Liver (tissue), 9 donors: ENCODE data around the gene AHRR. TPM values are rescaled to one million over a fixed set of nuclear protein-coding genes. Genes with fewer than 3 reads are reported as not detected.
"Not testable (repeated sequence)": the region's sequence is repeated elsewhere in the genome, so short reads cannot be mapped to it uniquely, and the experiment has no call there.

ENCODE experiments used
- DNase-seq: peaks from one replicate; pipeline ENCODE4 v3.0.0-alpha.2; 2017; ENCODE audit warnings: low spot score
- H3K27ac ChIP-seq, 2 donors: one replicate each; pipeline ENCODE4 v1.7.0; 2013; ENCODE audit warnings: inconsistent platforms in 2 of 2, low read length in 2 of 2, control low read depth in 1 of 2, low read depth in 1 of 2, mild to moderate bottlenecking in 1 of 2
- H3K27me3 ChIP-seq, 4 donors: one replicate each; pipeline versions ENCODE4 v1.6.1 to v1.7.0; 2013; ENCODE audit warnings: low read length in 3 of 4, inconsistent platforms in 1 of 4, mild to moderate bottlenecking in 1 of 4, moderate library complexity in 1 of 4; ENCODE audit not compliant: control insufficient read depth in 4 of 4, insufficient read depth in 4 of 4
- H3K36me3 ChIP-seq, 4 donors: one replicate each; pipeline versions ENCODE4 v1.6.1 to v1.7.0; 2013; ENCODE audit warnings: low read length in 3 of 4, mild to moderate bottlenecking in 3 of 4, low read depth in 1 of 4, moderate library complexity in 1 of 4; ENCODE audit not compliant: control insufficient read depth in 4 of 4, insufficient read depth in 3 of 4
- H3K4me1 ChIP-seq, 4 donors: one replicate each; pipeline versions ENCODE4 v1.6.1 to v1.7.0; 2013; ENCODE audit warnings: low read length in 3 of 4, mild to moderate bottlenecking in 3 of 4, moderate library complexity in 1 of 4; ENCODE audit not compliant: control insufficient read depth in 4 of 4, insufficient read depth in 4 of 4
- H3K4me3 ChIP-seq, 3 donors: one replicate each; pipeline versions ENCODE4 v1.6.1 to v1.7.0; 2013; ENCODE audit warnings: low read length in 3 of 3, control low read depth in 1 of 3, low read depth in 1 of 3, mild to moderate bottlenecking in 1 of 3
- H3K9ac ChIP-seq, 2 donors: one replicate each; pipeline ENCODE4 v1.7.0; 2013; ENCODE audit warnings: low read length in 2 of 2, mild to moderate bottlenecking in 2 of 2, moderate library complexity in 2 of 2, control low read depth in 1 of 2, low read depth in 1 of 2
- H3K9me3 ChIP-seq, 4 donors: one replicate each; pipeline versions ENCODE4 v1.6.1 to v1.7.0; 2013; ENCODE audit warnings: low read length in 3 of 4; ENCODE audit not compliant: control insufficient read depth in 4 of 4
- FOXA1 ChIP-seq: IDR thresholded peaks from 2 replicates; pipeline ENCODE4 v1.6.1; 2016; ENCODE audit warnings: antibody characterized with exemption
- FOXA2 ChIP-seq: IDR thresholded peaks from 2 replicates; pipeline ENCODE4 v1.6.1; 2016; ENCODE audit warnings: antibody characterized with exemption
- RAD21 ChIP-seq, 2 donors: IDR thresholded peaks; 2 replicates each; pipeline ENCODE4 v1.6.1; 2016; ENCODE audit warnings: antibody characterized with exemption in 2 of 2, mild to moderate bottlenecking in 2 of 2
- WGBS: extraction: QIAGEN DNeasy Blood & Tissue Kit; methylation state at CpG from one replicate; pipeline ENCODE4 v1.1.7; 2013; 5-methylcytosine and 5-hydroxymethylcytosine counted together
- polyA plus RNA-seq, 2 donors: library from polyadenylated mRNA; stranded (reverse) in 1 of 2; unstranded in 1 of 2; fragments of 200-250 nt in 1 of 2; fragments of >200 nt in 1 of 2; fragmentation: Nextera tagmentation in 1 of 2; extraction: Ambion mirVana in 1 of 2; gene quantifications; one replicate each; pipeline versions ENCODE4 v1.2.1 to v1.2.3, GENCODE V29; 2013 to 2015
- total RNA-seq, 2 donors: library from RNA; depleted of rRNA; stranded (reverse); fragments of >200 nt; gene quantifications; one replicate each; pipeline ENCODE4 v1.2.3, GENCODE V29; 2014
- TF ChIP-seq, protein P1 (sequence below): IDR thresholded peaks from 2 replicates; pipeline ENCODE4 v1.6.1; 2016; ENCODE audit warnings: antibody characterized with exemption
- TF ChIP-seq, protein P2 (sequence below): fragments of 150-350 bp; IDR thresholded peaks from 2 replicates; pipeline ENCODE4 v1.5.1; 2017; ENCODE audit warnings: improper control_type of control experiment, low read depth, low read length; ENCODE audit not compliant: missing input control
- donor health status: healthy.
- donor health status: healthy.
- donor health status: healthy.
- donor health status: healthy.
- donor health status: healthy.

AHRR gene
- total and polyA plus RNA-seq, 4 donors: 0.15 to 0.47 (median 0.24) TPM

DNA sequence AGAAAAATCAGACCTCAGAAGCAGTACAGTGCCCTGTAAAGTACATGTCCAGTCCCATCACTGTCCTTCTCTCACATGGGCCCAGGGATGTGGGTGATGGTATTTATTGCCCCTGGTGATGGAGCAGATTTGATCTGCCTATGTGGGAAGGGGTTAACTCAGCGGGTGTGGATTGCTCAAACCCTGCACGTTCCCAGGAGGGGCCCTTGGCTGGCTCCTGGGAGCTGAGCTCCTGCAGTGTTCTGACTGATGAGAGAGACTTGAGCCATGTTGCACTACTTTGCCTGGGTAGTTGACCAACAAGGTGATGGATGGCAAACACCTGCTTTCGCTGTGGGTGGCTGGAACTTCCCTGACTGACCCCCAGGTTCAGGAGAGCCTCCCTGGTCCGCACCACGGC, 21.6 kb upstream of the AHRR start:
- WGBS: 77% methylated on average over 5 of the region's 5 CpGs
- H3K36me3 ChIP-seq, DNase-seq, H3K9me3 ChIP-seq, H3K9ac ChIP-seq, H3K27ac ChIP-seq, H3K4me3 ChIP-seq, H3K27me3 ChIP-seq, H3K4me1 ChIP-seq: not testable (repeated sequence)

DNA sequence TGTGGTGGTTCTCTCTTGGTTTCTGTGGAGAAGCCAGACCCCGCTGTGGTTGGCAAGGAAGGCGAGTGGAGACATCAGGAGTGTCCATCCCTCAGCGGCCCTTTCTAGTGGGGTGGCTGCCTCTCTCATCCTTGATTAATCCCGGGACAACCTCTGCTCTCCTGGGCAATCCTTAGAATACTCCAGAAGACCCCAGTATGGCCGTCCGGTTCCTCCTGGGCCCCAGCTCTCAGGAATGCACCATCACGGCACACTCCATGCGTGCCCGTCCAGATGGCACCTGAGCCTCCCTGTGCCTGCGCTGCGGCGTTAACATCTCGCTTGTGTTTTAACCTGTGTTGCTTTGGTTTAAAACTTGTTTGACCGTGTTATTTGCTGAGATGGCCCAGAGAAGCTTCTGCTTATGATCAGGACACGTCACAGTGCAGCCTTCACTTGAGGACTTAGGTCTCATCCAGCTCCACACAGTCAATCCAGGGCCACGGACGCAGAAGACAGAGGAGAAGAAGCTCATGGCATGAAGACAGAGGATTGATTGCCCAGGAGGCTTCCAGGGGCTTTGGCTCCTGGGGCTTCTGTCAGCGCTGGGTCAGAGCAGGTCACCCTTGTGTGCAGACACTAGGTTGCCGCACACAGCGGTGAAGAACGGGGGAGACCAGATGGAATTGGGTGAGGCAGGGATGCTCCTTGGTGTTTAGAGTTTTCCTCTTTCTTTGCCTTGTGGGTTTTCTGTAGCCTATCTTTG, 20.7 kb upstream of the AHRR start:
- DNase-seq: not testable (repeated sequence)
- 95% methylated on average over 21 of the region's 21 CpGs for WGBS

DNA sequence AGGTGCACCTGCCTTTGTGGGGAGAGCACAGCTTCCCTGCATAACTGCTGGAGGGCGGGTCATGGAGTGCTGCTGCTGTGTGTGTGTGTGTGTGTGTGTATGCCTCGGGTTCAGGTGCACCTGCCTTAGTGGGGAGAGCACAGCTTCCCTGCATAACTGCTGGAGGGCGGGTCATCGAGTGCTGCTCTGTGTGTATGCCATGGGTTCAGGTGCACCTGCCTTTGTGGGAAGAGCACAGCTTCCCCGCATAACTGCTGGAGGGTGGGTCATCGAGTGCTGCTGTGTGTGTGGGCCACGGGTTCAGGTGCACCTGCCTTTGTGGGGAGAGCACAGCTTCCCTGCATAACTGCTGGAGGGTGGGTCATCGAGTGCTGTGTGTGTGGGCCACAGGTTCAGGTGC, 19.1 kb upstream of the AHRR start:
- not testable (repeated sequence) for H3K27me3 ChIP-seq, DNase-seq, H3K9ac ChIP-seq, H3K27ac ChIP-seq, H3K4me1 ChIP-seq, H3K4me3 ChIP-seq, H3K9me3 ChIP-seq
- 86% methylated on average over 8 of the region's 8 CpGs for WGBS
- H3K36me3 ChIP-seq: peaks cover 1 to 13% (median 6%) of the 10 kb centered on the region in 4 donors

More for the DNA sequence above, 20.7 kb upstream of the AHRR start:
- not testable (repeated sequence) for H3K9ac ChIP-seq, H3K27me3 ChIP-seq, H3K9me3 ChIP-seq, H3K4me1 ChIP-seq, H3K4me3 ChIP-seq, H3K36me3 ChIP-seq, H3K27ac ChIP-seq

DNA sequence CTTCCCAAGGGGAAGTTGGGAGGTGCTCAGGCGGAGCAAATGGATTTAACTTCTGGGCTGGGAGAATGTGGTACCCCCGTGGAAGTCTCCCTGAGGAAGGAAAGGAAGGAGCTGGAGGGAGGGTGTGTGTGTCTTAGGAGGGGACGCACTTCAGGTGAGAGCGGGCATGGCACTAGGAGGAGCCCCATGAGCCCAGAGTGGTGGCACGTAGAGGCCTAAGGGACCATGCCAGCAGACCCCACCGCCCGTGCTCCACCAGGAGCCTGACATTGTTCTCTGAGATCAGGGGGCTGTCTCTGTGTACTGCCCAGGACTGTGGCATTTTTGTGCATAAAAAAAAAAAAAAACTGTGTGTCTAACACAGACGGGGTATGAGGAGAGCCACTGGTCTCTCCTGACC, 18.5 kb upstream of the AHRR start:
- Histone ChIP-seq H3K4me3 (no peak overlapping the region), H3K36me3 (peaks cover 5 to 19% (median 8%) of the 10 kb centered on the region in 4 donors), H3K9me3 (no peaks in the 10 kb centered on the region), H3K27me3 (no peaks in the 10 kb centered on the region), H3K9ac (no peak overlapping the region), H3K4me1 (no peaks in the 10 kb centered on the region), H3K27ac (no peak overlapping the region)
- TF ChIP-seq FOXA2: no peak
- TF ChIP-seq FOXA1: no peak
- TF ChIP-seq, protein P1, sequence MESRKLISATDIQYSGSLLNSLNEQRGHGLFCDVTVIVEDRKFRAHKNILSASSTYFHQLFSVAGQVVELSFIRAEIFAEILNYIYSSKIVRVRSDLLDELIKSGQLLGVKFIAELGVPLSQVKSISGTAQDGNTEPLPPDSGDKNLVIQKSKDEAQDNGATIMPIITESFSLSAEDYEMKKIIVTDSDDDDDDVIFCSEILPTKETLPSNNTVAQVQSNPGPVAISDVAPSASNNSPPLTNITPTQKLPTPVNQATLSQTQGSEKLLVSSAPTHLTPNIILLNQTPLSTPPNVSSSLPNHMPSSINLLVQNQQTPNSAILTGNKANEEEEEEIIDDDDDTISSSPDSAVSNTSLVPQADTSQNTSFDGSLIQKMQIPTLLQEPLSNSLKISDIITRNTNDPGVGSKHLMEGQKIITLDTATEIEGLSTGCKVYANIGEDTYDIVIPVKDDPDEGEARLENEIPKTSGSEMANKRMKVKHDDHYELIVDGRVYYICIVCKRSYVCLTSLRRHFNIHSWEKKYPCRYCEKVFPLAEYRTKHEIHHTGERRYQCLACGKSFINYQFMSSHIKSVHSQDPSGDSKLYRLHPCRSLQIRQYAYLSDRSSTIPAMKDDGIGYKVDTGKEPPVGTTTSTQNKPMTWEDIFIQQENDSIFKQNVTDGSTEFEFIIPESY: no peak
- no peak for TF ChIP-seq RAD21 (IDR thresholded peaks at IDR 0.05)
- TF ChIP-seq, protein P2, sequence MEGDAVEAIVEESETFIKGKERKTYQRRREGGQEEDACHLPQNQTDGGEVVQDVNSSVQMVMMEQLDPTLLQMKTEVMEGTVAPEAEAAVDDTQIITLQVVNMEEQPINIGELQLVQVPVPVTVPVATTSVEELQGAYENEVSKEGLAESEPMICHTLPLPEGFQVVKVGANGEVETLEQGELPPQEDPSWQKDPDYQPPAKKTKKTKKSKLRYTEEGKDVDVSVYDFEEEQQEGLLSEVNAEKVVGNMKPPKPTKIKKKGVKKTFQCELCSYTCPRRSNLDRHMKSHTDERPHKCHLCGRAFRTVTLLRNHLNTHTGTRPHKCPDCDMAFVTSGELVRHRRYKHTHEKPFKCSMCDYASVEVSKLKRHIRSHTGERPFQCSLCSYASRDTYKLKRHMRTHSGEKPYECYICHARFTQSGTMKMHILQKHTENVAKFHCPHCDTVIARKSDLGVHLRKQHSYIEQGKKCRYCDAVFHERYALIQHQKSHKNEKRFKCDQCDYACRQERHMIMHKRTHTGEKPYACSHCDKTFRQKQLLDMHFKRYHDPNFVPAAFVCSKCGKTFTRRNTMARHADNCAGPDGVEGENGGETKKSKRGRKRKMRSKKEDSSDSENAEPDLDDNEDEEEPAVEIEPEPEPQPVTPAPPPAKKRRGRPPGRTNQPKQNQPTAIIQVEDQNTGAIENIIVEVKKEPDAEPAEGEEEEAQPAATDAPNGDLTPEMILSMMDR: no peak
- no peak for DNase-seq
- WGBS: 87% methylated on average over 8 of the region's 8 CpGs

DNA sequence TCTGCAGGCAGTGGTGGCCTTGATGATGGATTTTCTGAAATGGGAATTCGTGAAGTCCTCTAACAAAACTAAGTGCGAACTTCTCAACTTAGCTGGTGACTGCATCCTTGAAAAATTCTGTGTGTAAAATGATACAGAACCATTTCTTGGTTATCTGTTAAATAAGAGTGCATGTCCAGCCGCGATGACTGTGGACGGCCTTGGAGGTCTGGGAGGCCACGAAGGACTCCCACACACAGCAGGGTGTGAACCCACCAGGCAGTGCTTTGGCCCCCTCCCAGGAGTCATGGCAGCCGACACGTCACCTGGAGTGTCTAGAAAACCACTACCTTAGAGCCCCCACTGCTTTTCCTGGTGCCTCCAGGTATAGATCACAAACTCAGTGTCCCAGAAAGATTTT, 17.8 kb upstream of the AHRR start:
- not testable (repeated sequence) for H3K4me1 ChIP-seq, H3K4me3 ChIP-seq, DNase-seq, H3K9me3 ChIP-seq, H3K9ac ChIP-seq, H3K27me3 ChIP-seq, H3K27ac ChIP-seq
- peaks cover 5 to 23% (median 9%) of the 10 kb centered on the region in 4 donors for H3K36me3 ChIP-seq
- 96% methylated on average over 8 of the region's 8 CpGs for WGBS
